ENCODE results near the gene HPCAL1. TPM values are rescaled to one million over a fixed set of nuclear protein-coding genes. Genes with fewer than 3 reads are reported as not detected.
"Not testable (repeated sequence)": the region's sequence is repeated elsewhere in the genome, so short reads cannot be mapped to it uniquely, and the experiment has no call there.

HPCAL1 gene
- total RNA-seq, 4 donors from 2014 or later = 26.4 to 45.7 (median 36.9) TPM

DNA sequence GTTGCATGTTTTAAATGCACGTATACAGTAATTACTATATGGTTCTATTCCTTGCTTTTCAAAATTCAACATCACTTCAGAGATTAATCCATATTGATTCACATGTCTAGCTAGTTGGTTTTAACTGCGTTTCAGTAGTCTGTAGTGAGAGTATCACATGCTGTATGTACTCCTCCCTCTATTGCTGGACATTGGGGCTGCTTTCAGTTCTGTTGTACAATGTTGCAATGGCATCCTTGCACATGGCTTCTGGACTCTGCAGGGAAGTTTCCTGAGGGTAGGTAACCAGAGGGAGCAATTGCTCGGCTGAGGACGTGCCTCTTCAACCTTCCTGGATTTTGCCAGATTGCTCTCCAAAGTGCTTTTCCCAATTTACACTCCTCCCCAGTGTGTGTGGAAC is 10.7 kb upstream of the HPCAL1 start:
- no peak overlapping the region for H3K4me3 ChIP-seq (ENCODE audit: low read depth, poor library complexity, severe bottlenecking)
- TF ChIP-seq, protein P1, sequence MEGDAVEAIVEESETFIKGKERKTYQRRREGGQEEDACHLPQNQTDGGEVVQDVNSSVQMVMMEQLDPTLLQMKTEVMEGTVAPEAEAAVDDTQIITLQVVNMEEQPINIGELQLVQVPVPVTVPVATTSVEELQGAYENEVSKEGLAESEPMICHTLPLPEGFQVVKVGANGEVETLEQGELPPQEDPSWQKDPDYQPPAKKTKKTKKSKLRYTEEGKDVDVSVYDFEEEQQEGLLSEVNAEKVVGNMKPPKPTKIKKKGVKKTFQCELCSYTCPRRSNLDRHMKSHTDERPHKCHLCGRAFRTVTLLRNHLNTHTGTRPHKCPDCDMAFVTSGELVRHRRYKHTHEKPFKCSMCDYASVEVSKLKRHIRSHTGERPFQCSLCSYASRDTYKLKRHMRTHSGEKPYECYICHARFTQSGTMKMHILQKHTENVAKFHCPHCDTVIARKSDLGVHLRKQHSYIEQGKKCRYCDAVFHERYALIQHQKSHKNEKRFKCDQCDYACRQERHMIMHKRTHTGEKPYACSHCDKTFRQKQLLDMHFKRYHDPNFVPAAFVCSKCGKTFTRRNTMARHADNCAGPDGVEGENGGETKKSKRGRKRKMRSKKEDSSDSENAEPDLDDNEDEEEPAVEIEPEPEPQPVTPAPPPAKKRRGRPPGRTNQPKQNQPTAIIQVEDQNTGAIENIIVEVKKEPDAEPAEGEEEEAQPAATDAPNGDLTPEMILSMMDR (IDR thresholded peaks at IDR 0.05) = no peak
- TF ChIP-seq POLR2A (IDR thresholded peaks at IDR 0.05) = no peak
- no peak for DNase-seq (ENCODE audit: low spot score in 2 of 2)
- WGBS, 2 donors = 89 to 90% methylated on average over 4 of the region's 4 CpGs
- intact Hi-C loops (cut with DNase I; ENCODE audit: low total_unique reads) = no loop called here

DNA sequence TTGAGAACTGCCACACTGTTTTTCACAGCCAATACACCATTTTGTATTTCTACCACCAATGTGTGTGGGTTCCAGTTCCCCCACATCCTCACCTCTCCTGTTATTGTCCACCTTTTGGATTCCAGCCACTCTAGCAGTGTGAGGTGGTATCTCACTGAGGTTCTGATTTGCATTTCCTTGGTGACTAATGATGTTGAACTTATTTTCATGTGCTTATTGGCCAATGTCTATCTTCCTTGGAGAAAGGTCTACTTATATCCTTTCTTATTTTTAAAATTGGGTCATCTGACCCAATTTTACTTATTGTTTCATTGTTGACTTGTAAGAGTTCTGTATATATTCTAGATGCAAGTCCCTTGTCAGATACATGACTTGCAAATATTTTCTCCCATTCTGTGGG is 9.1 kb upstream of the HPCAL1 start:
- TF ChIP-seq, protein P1 (IDR thresholded peaks at IDR 0.05) = no peak
- no peak for TF ChIP-seq POLR2A (IDR thresholded peaks at IDR 0.05)
- no peak overlapping the region for H3K4me3 ChIP-seq (ENCODE audit: low read depth, poor library complexity, severe bottlenecking)
- DNase-seq (ENCODE audit: low spot score in 2 of 2) = no peak
- intact Hi-C loops (cut with DNase I; ENCODE audit: low total_unique reads) = no loop called here

DNA sequence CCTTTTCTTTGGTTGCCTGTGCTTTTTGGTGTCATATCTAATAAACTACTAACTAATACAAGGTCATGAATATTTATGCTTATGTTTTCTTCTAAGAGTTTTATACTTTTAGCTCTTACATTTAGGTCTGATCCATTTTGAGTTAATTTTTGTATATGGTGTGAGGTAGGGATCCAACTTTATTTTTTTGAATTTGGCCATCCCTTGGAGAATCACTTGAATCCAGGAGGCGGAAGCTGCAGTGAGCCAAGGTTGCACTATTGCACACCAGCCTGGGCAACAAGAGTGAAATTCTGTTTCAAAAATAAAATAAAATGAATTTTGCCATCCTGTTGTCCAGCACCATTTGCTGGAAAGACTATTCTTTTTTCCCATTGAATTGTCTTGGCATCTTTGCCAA is 8.6 kb upstream of the HPCAL1 start:
- intact Hi-C loops (cut with DNase I; ENCODE audit: low total_unique reads) = no loop called here
- TF ChIP-seq POLR2A (IDR thresholded peaks at IDR 0.05) = no peak
- TF ChIP-seq, protein P1 (IDR thresholded peaks at IDR 0.05) = no peak
- no peak overlapping the region for H3K4me3 ChIP-seq (ENCODE audit: low read depth, poor library complexity, severe bottlenecking)
- 98 to 100% methylated on average over 1 of the region's 1 CpG for WGBS, 2 donors
- DNase-seq (ENCODE audit: low spot score in 2 of 2) = no peak

DNA sequence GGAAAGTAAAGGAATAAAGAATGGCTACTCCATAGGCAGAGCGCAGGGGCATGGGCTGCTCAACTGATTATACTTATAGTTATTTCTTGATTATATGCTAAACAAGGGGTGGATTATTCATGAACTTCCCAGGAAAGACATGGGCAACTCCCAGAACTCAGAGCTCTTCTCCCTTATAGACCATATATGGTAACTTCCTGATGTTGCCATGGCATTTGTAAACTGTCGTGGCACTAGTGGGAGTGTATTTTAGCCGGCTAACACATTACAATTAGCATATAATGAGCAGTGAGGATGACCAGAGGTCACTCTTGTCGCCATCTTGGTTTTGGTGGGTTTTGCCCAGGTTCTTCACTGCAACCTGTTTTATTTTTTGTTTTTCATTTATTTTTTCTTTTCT is 7.1 kb upstream of the HPCAL1 start:
- H3K4me3 ChIP-seq (ENCODE audit: low read depth, poor library complexity, severe bottlenecking); intact Hi-C loops (cut with DNase I; ENCODE audit: low total_unique reads); DNase-seq (ENCODE audit: low spot score in 2 of 2): not testable (repeated sequence)
- 80 to 98% methylated on average over 3 to 4 of the region's 4 CpGs for WGBS, 2 donors

DNA sequence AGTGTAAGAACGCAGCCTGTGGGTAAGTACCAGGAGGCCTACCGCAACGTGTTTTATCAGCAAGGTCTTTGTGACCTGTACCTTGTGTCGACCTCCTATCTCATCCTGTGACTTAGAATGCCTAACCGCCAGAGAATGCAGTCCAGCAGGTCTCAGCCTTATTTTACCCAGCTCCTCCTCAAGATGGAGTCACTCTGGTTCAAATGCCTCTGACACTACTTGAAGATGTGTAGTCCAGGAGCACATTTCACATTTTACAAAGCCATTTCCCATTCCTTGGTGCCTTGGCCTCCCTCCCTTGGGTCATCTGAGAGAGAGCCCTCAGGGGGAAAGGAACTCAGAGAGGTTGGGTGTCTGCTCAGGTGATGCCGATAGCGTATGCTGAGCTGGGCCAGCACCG is 6.6 kb upstream of the HPCAL1 start:
- no peak overlapping the region for H3K4me3 ChIP-seq (ENCODE audit: low read depth, poor library complexity, severe bottlenecking)
- TF ChIP-seq, protein P1 (IDR thresholded peaks at IDR 0.05) = no peak
- no peak for TF ChIP-seq POLR2A (IDR thresholded peaks at IDR 0.05)
- intact Hi-C loops (cut with DNase I; ENCODE audit: low total_unique reads) = no loop called here
- WGBS, 2 donors = 89 to 95% methylated on average over 8 of the region's 8 CpGs
- no peak for DNase-seq (ENCODE audit: low spot score in 2 of 2)

DNA sequence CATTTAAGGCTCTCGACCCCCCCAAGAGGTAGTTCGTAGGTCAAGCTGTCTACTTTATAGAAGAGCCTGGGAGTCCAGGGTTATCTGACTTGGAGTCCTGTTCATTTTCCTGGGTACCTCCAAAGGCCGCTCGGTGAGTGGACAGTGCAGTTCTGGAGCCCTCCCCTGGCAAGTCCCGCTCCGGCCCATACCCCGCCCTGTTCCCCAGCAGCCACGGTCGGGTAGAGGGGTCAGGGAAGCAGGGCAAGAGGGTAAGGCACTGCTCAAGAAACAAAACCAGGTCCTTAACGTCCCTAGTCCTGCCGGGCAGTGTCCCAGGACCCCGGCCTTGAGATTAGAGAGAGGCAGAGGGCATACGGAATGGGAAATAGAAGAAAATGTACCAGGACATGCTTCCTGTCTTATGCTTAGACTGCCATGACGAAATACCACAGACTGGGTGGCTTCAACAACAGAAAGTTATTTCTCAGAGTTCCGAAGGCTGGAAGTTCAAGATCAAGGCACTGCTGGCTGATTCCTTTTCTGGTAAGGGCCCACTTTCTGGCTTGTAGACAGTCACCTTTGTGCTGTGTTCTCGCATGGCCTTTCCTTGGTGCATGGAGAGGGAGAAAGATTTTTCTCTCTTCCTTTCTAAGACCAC is 5.4 kb upstream of the HPCAL1 start:
- intact Hi-C loops (cut with DNase I; ENCODE audit: low total_unique reads) = no loop called here
- H3K4me3 ChIP-seq (ENCODE audit: low read depth, poor library complexity, severe bottlenecking) = no peak overlapping the region
- 80 to 83% methylated on average over 16 of the region's 16 CpGs for WGBS, 2 donors
- DNase-seq (ENCODE audit: low spot score in 2 of 2) = no peak
- TF ChIP-seq POLR2A (IDR thresholded peaks at IDR 0.05) = no peak
- TF ChIP-seq, protein P1 (IDR thresholded peaks at IDR 0.05) = no peak

Measured in lower leg skin (tissue), 4 donors.